Fibroblast of the aortic adventitia (primary cell): ENCODE data around the gene KRT83. TPM values are rescaled to one million over a fixed set of nuclear protein-coding genes. Genes with fewer than 3 reads are reported as not detected.
A peak's percentile ranks its signal among the peaks of the same experiment; 100 is the strongest.
"Not testable (repeated sequence)": the region's sequence is repeated elsewhere in the genome, so short reads cannot be mapped to it uniquely, and the experiment has no call there.

Experiments used
- DNase-seq: peaks from one replicate; pipeline ENCODE4 v3.0.0-alpha.2; 2010; ENCODE audit warnings: low read depth
- H3K4me3 ChIP-seq: 2 replicates; pipeline ENCODE4 v1.5.1; 2011; ENCODE audit warnings: low read depth, mild to moderate bottlenecking, control low read depth, low read length, moderate library complexity
- CTCF ChIP-seq: IDR thresholded peaks from 2 replicates; pipeline ENCODE4 v1.5.1; 2011; ENCODE audit warnings: mild to moderate bottlenecking, low read length, control low read depth, inconsistent platforms; ENCODE audit not compliant: insufficient read depth
- total RNA-seq: library from RNA; depleted of rRNA; stranded (reverse); fragments of >200 nt; gene quantifications from 2 replicates; pipeline ENCODE4 v1.2.3, GENCODE V29; 2012; ENCODE audit warnings: low replicate concordance

Gene KRT83
- total RNA-seq, 1 donor, result not detected

GRCh38 chr12:52318241-52318990 is 2.8 kb downstream of the KRT83 start:
- TF ChIP-seq CTCF, result no peak
- no peak overlapping the region for H3K4me3 ChIP-seq
- DNase-seq, result no peak

- TF ChIP-seq CTCF, result no peak
- no peak for DNase-seq
- no peak overlapping the region for H3K4me3 ChIP-seq
Measured at GRCh38 chr12:52317468-52318052, 3.6 kb downstream of the KRT83 start.

GRCh38 chr12:52316701-52317100 is 4.5 kb downstream of the KRT83 start:
- no peak overlapping the region for H3K4me3 ChIP-seq
- no peak for TF ChIP-seq CTCF
- DNase-seq, result no peak

- no peak overlapping the region for H3K4me3 ChIP-seq
- no peak for DNase-seq
- TF ChIP-seq CTCF, result no peak
Measured at GRCh38 chr12:52316290-52316689, 4.9 kb downstream of the KRT83 start.

- not testable (repeated sequence) for H3K4me3 ChIP-seq, DNase-seq
- TF ChIP-seq CTCF, result peak; percentile 18
Measured at GRCh38 chr12:52315721-52316120, 5.5 kb downstream of the KRT83 start.

- DNase-seq, result no peak
Measured at GRCh38 chr12:52314511-52314910, 6.7 kb downstream of the KRT83 start.

More at GRCh38 chr12:52314511-52314910, 6.7 kb downstream of the KRT83 start:
- no peak for TF ChIP-seq CTCF
- no peak overlapping the region for H3K4me3 ChIP-seq
